Activated T-cell treated with anti-CD3 and anti-CD28 coated beads, Interleukin-2, amount 50 U/mL, for 24 hours (primary cell): Measurements from ENCODE around the gene MRAS.
"Not testable (repeated sequence)": the region's sequence is repeated elsewhere in the genome, so short reads cannot be mapped to it uniquely, and the experiment has no call there.

ENCODE experiments used
- DNase-seq: peaks from one replicate; pipeline ENCODE4 v3.0.0-alpha.2; 2020
- H3K27ac Mint-ChIP-seq: 2 replicates; pipeline ENCODE4 v1.8.0; 2020; ENCODE audit warnings: mild to moderate bottlenecking, mixed read lengths
- H3K27me3 Mint-ChIP-seq: 2 replicates; pipeline ENCODE4 v1.8.0; 2020; ENCODE audit warnings: mixed read lengths
- H3K36me3 Mint-ChIP-seq: 2 replicates; pipeline ENCODE4 v1.8.0; 2020; ENCODE audit warnings: low read depth, mixed read lengths
- H3K4me1 Mint-ChIP-seq: 2 replicates; pipeline ENCODE4 v1.8.0; 2020; ENCODE audit warnings: low read depth, mixed read lengths
- H3K4me3 Mint-ChIP-seq: 2 replicates; pipeline ENCODE4 v1.8.0; 2020; ENCODE audit warnings: mild to moderate bottlenecking, moderate library complexity, mixed read lengths
- H3K9me3 Mint-ChIP-seq: 2 replicates; pipeline ENCODE4 v1.8.0; 2020; ENCODE audit warnings: mixed read lengths

Gene MRAS

DNA sequence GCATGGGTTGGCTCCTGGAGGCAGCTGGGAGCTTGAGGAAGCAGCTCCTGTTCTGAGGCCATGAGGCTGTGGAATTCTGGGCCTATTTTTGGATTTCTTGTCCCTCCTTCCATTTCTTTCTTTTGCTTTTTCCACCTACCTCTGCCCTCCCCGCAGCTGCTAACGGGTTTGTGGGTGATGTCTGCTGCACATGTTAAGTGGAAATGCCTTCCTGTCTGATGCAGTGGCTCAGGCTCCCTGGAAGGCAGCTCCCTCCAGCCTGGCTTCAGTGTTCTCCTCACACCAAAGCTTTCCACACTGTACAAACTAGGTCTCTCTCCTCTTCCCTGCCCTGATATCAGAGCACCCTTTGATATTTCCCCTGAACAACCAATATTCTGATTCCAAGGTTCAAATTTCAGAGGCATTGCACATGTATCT lies 52.3 kb downstream of the MRAS start:
- no peaks in the 10 kb centered on the region for H3K36me3 Mint-ChIP-seq
- H3K9me3 Mint-ChIP-seq: no peaks in the 10 kb centered on the region
- no peaks in the 10 kb centered on the region for H3K4me1 Mint-ChIP-seq
- H3K27ac Mint-ChIP-seq: no peak overlapping the region
- no peak overlapping the region for H3K4me3 Mint-ChIP-seq
- DNase-seq: no peak
- H3K27me3 Mint-ChIP-seq: peaks cover 3% of the 10 kb centered on the region

DNA sequence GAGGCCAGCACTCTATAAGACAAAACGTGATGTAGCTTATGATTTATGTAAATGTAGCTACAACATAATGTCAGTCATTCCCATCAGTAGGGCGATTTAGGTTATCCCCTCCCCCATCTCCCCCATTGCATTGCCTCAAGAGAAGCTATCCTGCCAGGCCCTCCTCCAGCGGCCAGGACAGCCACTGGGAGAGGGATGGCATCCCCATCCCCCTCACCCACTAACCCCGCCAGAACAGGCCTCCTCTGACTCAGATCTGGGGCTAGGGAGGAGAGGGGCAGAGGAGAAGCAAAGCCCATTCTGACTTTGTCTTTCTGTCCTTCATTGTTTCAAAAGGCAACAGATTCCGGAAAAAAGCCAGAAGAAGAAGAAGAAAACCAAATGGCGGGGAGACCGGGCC lies 53.5 kb downstream of the MRAS start:
- DNase-seq: no peak
- no peaks in the 10 kb centered on the region for H3K36me3 Mint-ChIP-seq
- H3K27ac Mint-ChIP-seq: no peak overlapping the region
- H3K4me1 Mint-ChIP-seq: no peaks in the 10 kb centered on the region
- no peak overlapping the region for H3K4me3 Mint-ChIP-seq
- H3K27me3 Mint-ChIP-seq: peaks cover 3% of the 10 kb centered on the region
- H3K9me3 Mint-ChIP-seq: no peaks in the 10 kb centered on the region

DNA sequence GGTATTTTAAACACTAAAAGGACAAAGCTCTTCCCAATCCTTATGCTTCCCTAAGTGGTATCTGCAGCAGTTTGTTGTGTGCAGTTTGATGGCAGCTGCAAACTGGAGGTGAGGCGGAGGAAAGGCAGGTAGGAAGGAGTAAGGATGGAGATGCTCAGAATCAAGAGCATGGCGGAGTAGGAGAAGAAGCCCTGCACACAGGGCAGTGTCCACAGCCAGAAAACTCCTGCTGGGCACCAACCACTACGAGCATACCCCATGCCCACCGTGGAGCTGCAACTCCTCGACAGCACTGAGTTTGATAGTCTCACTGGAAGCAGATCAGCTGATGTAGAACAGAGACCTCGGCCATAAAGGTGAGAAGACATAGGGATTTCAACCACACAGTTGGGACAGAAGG lies 55.7 kb downstream of the MRAS start:
- H3K4me3 Mint-ChIP-seq: no peak overlapping the region
- no peak for DNase-seq
- no peaks in the 10 kb centered on the region for H3K9me3 Mint-ChIP-seq
- no peaks in the 10 kb centered on the region for H3K36me3 Mint-ChIP-seq
- H3K4me1 Mint-ChIP-seq: no peaks in the 10 kb centered on the region
- peaks cover 12% of the 10 kb centered on the region for H3K27me3 Mint-ChIP-seq
- H3K27ac Mint-ChIP-seq: no peak overlapping the region

DNA sequence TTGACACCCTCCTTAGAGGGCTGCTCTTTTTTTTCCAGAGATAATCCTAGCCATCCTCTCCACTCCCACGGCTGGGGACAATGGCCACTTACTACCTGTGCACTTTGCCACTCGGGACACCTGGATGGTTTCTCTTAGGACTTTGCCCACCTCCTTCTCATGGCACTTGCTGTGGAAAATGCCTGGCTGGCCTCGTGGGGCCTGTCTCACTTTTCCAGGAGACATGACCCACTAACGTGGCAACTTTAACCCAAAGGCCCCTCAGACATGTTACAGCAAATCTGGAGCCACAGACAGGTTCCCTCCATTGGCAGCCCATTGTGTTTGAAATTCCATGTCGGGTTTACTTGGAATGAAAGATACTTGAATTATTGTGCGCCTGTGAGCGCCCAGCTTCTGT lies 56.6 kb downstream of the MRAS start:
- H3K27me3 Mint-ChIP-seq: peaks cover 12% of the 10 kb centered on the region

DNA sequence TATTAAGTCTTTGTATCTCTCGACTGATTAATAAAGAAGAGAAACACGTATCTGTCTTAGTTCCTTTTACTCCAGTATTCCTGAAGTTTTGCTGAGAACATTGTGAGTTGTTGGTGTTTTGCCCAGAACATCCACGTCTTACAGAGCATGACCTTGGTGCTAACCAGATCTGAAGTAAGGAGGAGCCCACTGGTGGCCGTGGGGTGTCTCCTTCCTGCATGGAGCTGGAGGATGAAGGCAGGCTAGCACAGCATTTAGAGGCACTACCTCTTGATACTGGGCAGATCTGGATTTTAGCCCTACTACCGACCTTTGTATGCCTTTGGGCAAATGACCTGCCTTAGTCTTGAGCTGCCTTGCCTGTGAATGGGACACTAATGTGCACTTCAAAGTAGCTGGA lies 57.1 kb downstream of the MRAS start:
- Mint-ChIP-seq H3K36me3 (no peaks in the 10 kb centered on the region), H3K4me1 (no peaks in the 10 kb centered on the region), H3K27me3 (peaks cover 12% of the 10 kb centered on the region), H3K9me3 (no peaks in the 10 kb centered on the region), H3K27ac (no peak overlapping the region), H3K4me3 (no peak overlapping the region)
- DNase-seq: no peak

More for the DNA sequence above, 56.6 kb downstream of the MRAS start:
- no peaks in the 10 kb centered on the region for H3K36me3 Mint-ChIP-seq
- no peaks in the 10 kb centered on the region for H3K9me3 Mint-ChIP-seq
- H3K4me1 Mint-ChIP-seq: no peaks in the 10 kb centered on the region
- H3K27ac Mint-ChIP-seq: no peak overlapping the region
- H3K4me3 Mint-ChIP-seq: no peak overlapping the region
- no peak for DNase-seq

DNA sequence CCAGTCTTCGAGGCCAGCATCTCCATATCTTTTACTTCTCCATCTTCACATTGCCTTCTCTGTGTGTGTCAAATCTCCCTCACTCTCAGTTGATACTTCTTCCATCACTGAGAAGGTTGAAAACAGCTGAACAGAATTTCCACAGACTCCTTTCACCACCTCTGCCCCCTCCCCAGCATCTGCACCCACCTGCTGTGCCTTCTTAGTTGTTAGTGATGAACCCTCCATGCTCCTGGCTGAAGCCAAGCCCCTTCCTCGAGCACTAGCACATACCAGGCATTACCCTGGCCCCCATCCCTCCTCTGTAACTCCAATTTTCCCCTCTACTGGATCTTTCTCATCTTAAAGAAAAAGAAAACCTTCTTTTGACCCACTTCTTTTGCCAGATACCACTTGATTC lies 58.2 kb downstream of the MRAS start:
- H3K4me1 Mint-ChIP-seq: peaks cover 3% of the 10 kb centered on the region
- H3K27ac Mint-ChIP-seq: no peak overlapping the region
- no peaks in the 10 kb centered on the region for H3K9me3 Mint-ChIP-seq
- no peak overlapping the region for H3K4me3 Mint-ChIP-seq
- H3K36me3 Mint-ChIP-seq: no peaks in the 10 kb centered on the region
- peaks cover 12% of the 10 kb centered on the region for H3K27me3 Mint-ChIP-seq
- no peak for DNase-seq

DNA sequence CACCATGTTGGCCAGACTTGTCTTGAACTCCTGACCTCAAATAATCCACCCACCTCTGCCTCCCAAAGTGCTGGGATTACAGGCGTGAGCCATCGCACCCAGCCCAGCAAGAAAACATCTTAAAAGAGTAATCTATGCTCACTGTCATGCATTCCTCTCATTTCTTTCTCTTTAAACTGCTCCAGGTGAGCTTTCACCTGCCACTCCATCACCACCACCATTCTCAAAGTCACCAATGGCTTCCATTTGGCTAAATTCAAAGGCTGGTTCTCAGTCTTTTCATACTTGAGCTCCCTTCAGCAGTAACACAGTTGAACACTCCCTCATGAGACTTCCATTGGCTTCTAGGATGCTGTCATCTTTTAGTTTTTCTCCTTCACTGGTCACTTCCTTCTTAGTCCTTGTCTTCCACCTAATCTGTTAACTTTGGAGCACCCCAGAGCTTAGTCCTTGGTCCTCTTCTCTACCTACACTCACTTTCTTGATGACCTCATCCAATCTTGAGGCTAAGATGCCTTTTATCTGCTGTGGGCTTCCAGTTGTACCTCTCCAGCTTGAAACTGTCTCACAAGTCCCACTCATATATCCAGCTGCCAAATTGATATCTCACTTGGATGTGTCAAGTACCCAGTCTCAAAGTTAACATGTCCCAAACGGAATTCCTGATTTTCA lies 59.0 kb downstream of the MRAS start:
- peaks cover 12% of the 10 kb centered on the region for H3K27me3 Mint-ChIP-seq
- no peak for DNase-seq
- no peak overlapping the region for H3K27ac Mint-ChIP-seq
- peaks cover 3% of the 10 kb centered on the region for H3K4me1 Mint-ChIP-seq
- no peak overlapping the region for H3K4me3 Mint-ChIP-seq
- no peaks in the 10 kb centered on the region for H3K36me3 Mint-ChIP-seq
- no peaks in the 10 kb centered on the region for H3K9me3 Mint-ChIP-seq

DNA sequence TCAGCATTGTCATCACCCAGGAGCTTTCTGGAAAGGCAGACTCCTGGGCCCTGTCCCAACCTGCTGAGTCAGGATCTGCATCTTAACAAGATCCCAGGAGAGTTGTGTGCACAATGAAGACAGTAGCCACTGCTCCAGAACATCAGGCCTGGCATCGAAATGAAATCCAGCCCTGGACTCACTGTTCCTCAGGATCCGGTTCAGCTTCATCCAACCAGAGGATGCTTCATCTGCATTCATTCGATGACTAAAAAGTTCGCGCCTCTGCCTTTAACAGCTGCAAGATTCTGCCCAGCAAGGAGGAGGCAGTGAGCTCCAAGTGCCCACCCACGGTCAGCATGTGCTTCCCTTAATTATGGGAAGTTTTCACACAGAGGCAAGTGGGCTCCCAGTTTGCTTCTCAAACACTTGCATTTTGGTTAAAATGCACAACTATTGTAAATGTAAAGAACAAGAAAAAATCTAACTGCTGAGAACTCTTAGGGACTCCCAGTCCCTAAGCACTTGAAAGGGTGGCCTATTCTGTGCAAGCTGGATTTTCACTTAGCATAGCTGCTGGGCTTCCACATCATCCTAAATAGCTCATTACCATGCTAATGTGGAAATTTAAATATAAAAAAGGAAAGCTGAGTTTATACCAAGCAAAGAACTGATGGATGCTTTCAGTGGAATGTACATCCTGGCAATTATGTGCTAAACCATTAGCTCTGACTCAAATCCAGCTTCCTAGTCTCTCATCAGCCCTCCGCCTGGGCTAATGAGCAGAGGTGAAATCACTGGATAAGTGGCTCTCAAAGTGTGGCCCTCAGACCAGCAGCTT lies 60.6 kb downstream of the MRAS start:
- peaks cover 11% of the 10 kb centered on the region for H3K27me3 Mint-ChIP-seq
- H3K36me3 Mint-ChIP-seq: no peaks in the 10 kb centered on the region
- DNase-seq: no peak
- H3K4me1 Mint-ChIP-seq: peaks cover 7% of the 10 kb centered on the region
- no peak overlapping the region for H3K4me3 Mint-ChIP-seq
- H3K9me3 Mint-ChIP-seq: no peaks in the 10 kb centered on the region
- no peak overlapping the region for H3K27ac Mint-ChIP-seq

DNA sequence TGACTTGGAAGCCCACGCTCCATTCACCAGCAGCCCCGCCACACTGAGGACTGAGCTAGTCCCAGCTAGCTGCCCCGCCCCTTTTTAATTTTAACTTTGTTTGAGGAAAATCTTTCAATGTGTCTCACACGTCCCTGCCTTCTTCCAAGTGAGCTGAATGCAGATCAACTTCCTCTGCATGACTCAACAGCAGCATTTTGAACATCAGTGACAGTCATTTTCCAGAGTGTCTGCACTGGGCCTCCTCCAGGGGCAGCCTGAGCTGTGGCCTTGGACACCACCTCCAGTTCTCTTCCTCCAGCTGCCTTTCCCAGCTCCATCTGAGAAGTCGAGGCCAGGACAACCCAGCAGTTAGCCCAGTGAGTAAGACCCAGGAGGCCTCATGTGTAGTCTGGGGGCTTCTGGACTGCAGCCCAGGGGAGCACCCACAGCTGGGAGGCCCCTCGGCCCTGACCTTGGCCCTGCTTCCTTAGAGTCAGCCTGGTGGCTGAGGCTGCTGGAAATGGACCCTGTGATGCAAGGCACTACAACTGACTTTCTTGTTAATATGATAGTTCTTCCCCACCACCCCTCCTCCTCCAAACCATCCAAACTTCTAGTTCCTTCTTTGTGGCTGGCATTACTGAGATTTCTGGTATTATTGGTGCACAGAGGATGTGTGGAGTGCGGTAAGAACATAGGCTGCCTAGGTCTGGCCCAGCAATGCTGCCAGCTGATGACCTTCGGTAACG lies 64.6 kb downstream of the MRAS start:
- Mint-ChIP-seq H3K4me3 (no peak overlapping the region), H3K36me3 (no peaks in the 10 kb centered on the region), H3K9me3 (no peaks in the 10 kb centered on the region), H3K4me1 (peaks cover 7% of the 10 kb centered on the region), H3K27me3 (peaks cover 16% of the 10 kb centered on the region), H3K27ac (no peak overlapping the region)
- DNase-seq: no peak

DNA sequence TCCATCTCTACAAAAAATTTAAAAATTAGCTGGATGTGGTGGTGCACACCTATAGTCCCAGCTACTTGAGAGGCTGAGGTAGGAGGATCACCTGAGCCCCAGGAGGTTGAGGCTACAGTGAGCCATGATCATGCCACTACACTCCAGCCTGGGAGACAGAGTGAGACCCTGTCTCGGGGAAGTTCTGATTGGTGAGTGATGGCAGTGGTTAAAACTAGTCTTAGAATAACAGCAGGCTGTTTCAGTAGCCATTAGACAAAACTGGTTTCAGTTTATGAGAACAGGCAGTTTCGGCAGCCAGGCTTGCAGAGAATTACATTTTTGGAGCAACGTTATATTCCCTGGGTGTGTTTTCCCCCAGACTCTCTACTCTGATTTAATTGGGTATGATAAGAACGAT lies 67.9 kb downstream of the MRAS start:
- H3K4me1 Mint-ChIP-seq, H3K36me3 Mint-ChIP-seq, DNase-seq, H3K9me3 Mint-ChIP-seq, H3K27ac Mint-ChIP-seq, H3K4me3 Mint-ChIP-seq: not testable (repeated sequence)
- H3K27me3 Mint-ChIP-seq: peaks cover 15% of the 10 kb centered on the region

DNA sequence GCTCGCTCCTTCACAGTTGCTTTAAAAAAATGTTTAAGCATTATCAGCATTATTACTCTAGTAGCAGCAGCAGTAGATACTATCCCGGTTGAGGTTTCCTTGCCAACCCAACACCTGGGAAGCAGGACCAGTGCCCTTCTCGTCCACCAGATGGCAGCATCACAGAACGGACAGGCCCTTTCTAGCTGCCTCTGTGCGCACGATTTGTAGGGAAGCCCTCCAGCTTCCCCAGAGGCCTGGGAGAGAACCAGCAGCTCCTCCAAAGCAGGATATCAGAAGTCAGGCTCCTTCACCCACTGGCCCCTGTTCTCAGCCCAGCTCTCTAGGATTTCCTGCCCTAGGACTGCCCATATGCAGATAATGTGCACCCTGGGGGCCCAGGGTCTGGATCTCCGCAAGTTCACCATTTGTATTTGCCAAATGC lies 69.2 kb downstream of the MRAS start:
- DNase-seq: peak; percentile 71
- Mint-ChIP-seq H3K27ac (no peak overlapping the region), H3K27me3 (peaks cover 15% of the 10 kb centered on the region), H3K4me3 (no peak overlapping the region), H3K9me3 (no peaks in the 10 kb centered on the region), H3K36me3 (no peaks in the 10 kb centered on the region), H3K4me1 (peaks cover 4% of the 10 kb centered on the region)

DNA sequence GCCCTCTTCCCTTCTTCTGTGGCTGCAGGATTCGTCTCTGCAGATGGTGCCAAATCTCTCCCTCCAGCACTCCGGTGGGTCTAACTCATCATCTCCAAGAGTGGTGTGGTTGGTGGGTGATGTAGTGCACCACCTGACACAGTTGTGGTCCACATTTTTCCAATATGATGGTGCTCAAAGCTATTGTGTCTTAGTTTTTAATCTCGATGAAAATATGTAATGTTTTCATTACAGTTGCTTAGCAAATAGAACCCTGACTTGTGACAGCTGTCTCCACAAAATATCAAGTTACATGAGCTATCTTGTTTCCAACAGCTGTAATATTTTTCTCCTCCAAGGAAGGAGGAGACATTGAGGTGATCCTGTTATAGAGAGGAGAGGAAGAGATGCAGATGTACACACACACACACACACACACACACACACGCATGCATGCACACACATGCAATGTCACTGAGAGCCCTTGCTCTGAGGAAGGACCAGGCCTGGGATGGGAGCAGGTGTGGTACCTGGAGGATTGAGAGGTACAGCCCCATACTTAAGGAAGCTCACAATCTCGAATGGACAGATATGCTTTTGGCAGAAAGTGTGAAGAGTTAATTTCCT lies 70.3 kb downstream of the MRAS start:
- Mint-ChIP-seq H3K4me3 (no peak overlapping the region), H3K9me3 (no peaks in the 10 kb centered on the region), H3K27me3 (peaks cover 15% of the 10 kb centered on the region), H3K27ac (no peak overlapping the region), H3K36me3 (no peaks in the 10 kb centered on the region), H3K4me1 (no peaks in the 10 kb centered on the region)
- DNase-seq: no peak

DNA sequence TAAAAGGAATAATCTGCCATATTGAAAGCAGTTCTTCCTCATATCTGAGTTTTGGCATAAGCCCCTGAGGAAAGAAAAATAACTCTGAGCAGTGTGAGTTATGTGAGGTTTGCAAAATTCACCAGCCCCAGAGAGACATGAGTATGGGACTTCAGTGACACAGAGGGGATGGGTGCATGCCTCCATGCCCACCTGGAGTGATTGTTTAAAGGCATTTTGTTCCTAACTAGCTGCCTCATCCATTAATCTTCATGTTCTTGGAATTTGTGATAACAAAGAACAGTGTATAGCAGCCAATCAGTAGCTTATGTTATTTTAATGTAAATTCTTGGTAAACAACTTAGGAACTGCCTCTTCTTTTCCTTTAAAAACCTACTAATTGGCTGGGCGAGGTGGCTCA lies 74.9 kb downstream of the MRAS start:
- DNase-seq: no peak
- H3K9me3 Mint-ChIP-seq: no peaks in the 10 kb centered on the region
- no peak overlapping the region for H3K27ac Mint-ChIP-seq
- no peaks in the 10 kb centered on the region for H3K4me1 Mint-ChIP-seq
- H3K36me3 Mint-ChIP-seq: no peaks in the 10 kb centered on the region
- no peak overlapping the region for H3K4me3 Mint-ChIP-seq
- H3K27me3 Mint-ChIP-seq: no peaks in the 10 kb centered on the region

DNA sequence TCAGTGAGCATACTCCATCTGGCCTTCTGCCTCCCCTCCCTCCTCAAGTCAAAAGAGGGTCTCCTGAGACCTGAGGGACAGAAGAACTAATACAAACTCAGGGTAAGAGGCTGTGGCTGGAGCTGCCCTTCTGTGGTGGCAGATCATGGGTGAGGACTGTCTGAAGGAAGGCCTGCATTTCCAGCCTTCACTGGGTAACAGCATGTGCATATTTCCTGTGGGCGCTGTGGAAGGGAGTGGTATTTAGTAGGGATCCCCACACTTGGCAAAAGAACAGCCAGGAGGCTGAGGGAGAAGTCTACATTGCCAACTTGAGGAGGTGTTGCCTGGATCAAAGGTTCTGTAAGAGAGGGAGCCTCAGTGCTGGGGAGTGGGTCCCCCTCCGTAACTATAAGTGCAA lies 75.9 kb downstream of the MRAS start:
- Mint-ChIP-seq H3K4me1 (no peaks in the 10 kb centered on the region), H3K36me3 (no peaks in the 10 kb centered on the region), H3K27ac (no peak overlapping the region), H3K9me3 (no peaks in the 10 kb centered on the region), H3K4me3 (no peak overlapping the region), H3K27me3 (no peaks in the 10 kb centered on the region)
- no peak for DNase-seq
